Activated CD4-positive, alpha-beta memory T cell treated with anti-CD3 and anti-CD28 coated beads for 36 hours (primary cell): Measurements from ENCODE around the gene PCYT1A. TPM values are rescaled to one million over a fixed set of nuclear protein-coding genes. Genes with fewer than 3 reads are reported as not detected.

ENCODE experiments used
- CTCF ChIA-PET: fragments of 350-600 bp; sonication (Branson Sonifier 250); formaldehyde crosslinking; loops from one replicate; lab custom pipeline; 2021; ENCODE audit warnings: antibody characterized with exemption, inconsistent platforms; lab: Charles Lee
- POLR2A ChIA-PET: fragments of 350-600 bp; sonication (Branson Sonifier 250); formaldehyde crosslinking; loops from one replicate; lab custom pipeline; 2021; ENCODE audit warnings: antibody characterized with exemption; lab: Charles Lee
- DNase-seq: peaks from one replicate; pipeline ENCODE4 v3.0.0-alpha.2; 2020
- H3K27ac Mint-ChIP-seq: one replicate; pipeline ENCODE4 v1.8.0; 2021; ENCODE audit warnings: mixed read lengths
- H3K27me3 Mint-ChIP-seq: one replicate; pipeline ENCODE4 v1.8.0; 2021; ENCODE audit warnings: mixed read lengths
- H3K36me3 Mint-ChIP-seq: one replicate; pipeline ENCODE4 v1.8.0; 2021; ENCODE audit warnings: mixed read lengths
- H3K4me1 Mint-ChIP-seq: one replicate; pipeline ENCODE4 v1.8.0; 2021; ENCODE audit warnings: low read depth, mixed read lengths
- H3K4me3 Mint-ChIP-seq: one replicate; pipeline ENCODE4 v1.8.0; 2021; ENCODE audit warnings: mild to moderate bottlenecking, mixed read lengths
- H3K9me3 Mint-ChIP-seq: one replicate; pipeline ENCODE4 v1.8.0; 2021; ENCODE audit warnings: mixed read lengths
- intact Hi-C: fragments of 100-400 bp; cut with micrococcal nuclease; formaldehyde crosslinking; loops from one replicate; pipeline ENCODE4 v1.15.1; 2023
- total RNA-seq, 2 experiments: library from RNA; stranded (reverse); gene quantifications; one replicate each; pipeline ENCODE4 v1.2.3, GENCODE V29; 2021

PCYT1A gene
- total RNA-seq, 2 experiments from 2014 or later, result 46.8 to 48.6 TPM

- Mint-ChIP-seq H3K27me3 (no peaks in the 10 kb centered on the region), H3K4me1 (peaks cover 11% of the 10 kb centered on the region), H3K27ac (no peak overlapping the region), H3K9me3 (no peaks in the 10 kb centered on the region), H3K36me3 (peaks cover 3% of the 10 kb centered on the region), H3K4me3 (no peak overlapping the region)
- ChIA-PET POLR2A (no interaction called here), CTCF (no interaction called here)
- intact Hi-C loops, result no loop called here
- DNase-seq, result no peak
These were observed 54.7 kb downstream of the PCYT1A start for GRCh38 chr3:196232882-196233251.

- Mint-ChIP-seq H3K4me1 (peaks cover 11% of the 10 kb centered on the region), H3K4me3 (no peak overlapping the region), H3K36me3 (peaks cover 3% of the 10 kb centered on the region), H3K9me3 (no peaks in the 10 kb centered on the region), H3K27ac (no peak overlapping the region), H3K27me3 (no peaks in the 10 kb centered on the region)
- ChIA-PET POLR2A (no interaction called here), CTCF (no interaction called here)
- no peak for DNase-seq
- intact Hi-C loops, result no loop called here
These were observed 55.2 kb downstream of the PCYT1A start for GRCh38 chr3:196232154-196232881.

GRCh38 chr3:196227629-196228493 is 59.7 kb downstream of the PCYT1A start:
- Mint-ChIP-seq H3K9me3 (no peaks in the 10 kb centered on the region), H3K4me3 (no peak overlapping the region), H3K27ac (no peak overlapping the region), H3K27me3 (peaks cover 2% of the 10 kb centered on the region), H3K36me3 (no peaks in the 10 kb centered on the region), H3K4me1 (peaks cover 6% of the 10 kb centered on the region)
- intact Hi-C loops, result no loop called here
- DNase-seq, result no peak
- POLR2A ChIA-PET, result no interaction called here
- CTCF ChIA-PET, result no interaction called here

- POLR2A ChIA-PET, result no interaction called here
- Mint-ChIP-seq H3K4me3 (no peak overlapping the region), H3K27ac (no peak overlapping the region), H3K27me3 (peaks cover 2% of the 10 kb centered on the region), H3K9me3 (no peaks in the 10 kb centered on the region), H3K36me3 (no peaks in the 10 kb centered on the region), H3K4me1 (no peaks in the 10 kb centered on the region)
- intact Hi-C loops, result no loop called here
- DNase-seq, result no peak
- CTCF ChIA-PET, result no interaction called here
These were observed 60.4 kb downstream of the PCYT1A start for GRCh38 chr3:196227121-196227561.

GRCh38 chr3:196225763-196226364 is 61.7 kb downstream of the PCYT1A start:
- H3K4me3 Mint-ChIP-seq, result no peak overlapping the region
- no peaks in the 10 kb centered on the region for H3K4me1 Mint-ChIP-seq
- intact Hi-C loops, result no loop called here
- CTCF ChIA-PET, result no interaction called here
- DNase-seq, result no peak
- POLR2A ChIA-PET, result no interaction called here
- H3K27me3 Mint-ChIP-seq, result peaks cover 2% of the 10 kb centered on the region
- no peak overlapping the region for H3K27ac Mint-ChIP-seq
- H3K36me3 Mint-ChIP-seq, result no peaks in the 10 kb centered on the region
- no peaks in the 10 kb centered on the region for H3K9me3 Mint-ChIP-seq

- Mint-ChIP-seq H3K9me3 (no peaks in the 10 kb centered on the region), H3K4me3 (no peak overlapping the region), H3K36me3 (no peaks in the 10 kb centered on the region), H3K4me1 (no peaks in the 10 kb centered on the region), H3K27ac (no peak overlapping the region), H3K27me3 (peaks cover 2% of the 10 kb centered on the region)
- no peak for DNase-seq
- CTCF ChIA-PET, result no interaction called here
- intact Hi-C loops, result no loop called here
- POLR2A ChIA-PET, result no interaction called here
These were observed 62.4 kb downstream of the PCYT1A start for GRCh38 chr3:196225086-196225485.

GRCh38 chr3:196222876-196223595 is 64.5 kb downstream of the PCYT1A start:
- intact Hi-C loops, result no loop called here
- CTCF ChIA-PET, result no interaction called here
- no peak for DNase-seq
- peaks cover 2% of the 10 kb centered on the region for H3K27me3 Mint-ChIP-seq
- no peak overlapping the region for H3K27ac Mint-ChIP-seq
- H3K9me3 Mint-ChIP-seq, result no peaks in the 10 kb centered on the region
- peaks cover 12% of the 10 kb centered on the region for H3K4me1 Mint-ChIP-seq
- POLR2A ChIA-PET, result no interaction called here
- H3K36me3 Mint-ChIP-seq, result no peaks in the 10 kb centered on the region
- no peak overlapping the region for H3K4me3 Mint-ChIP-seq

- Mint-ChIP-seq H3K36me3 (no peaks in the 10 kb centered on the region), H3K9me3 (no peaks in the 10 kb centered on the region), H3K27me3 (no peaks in the 10 kb centered on the region), H3K27ac (no peak overlapping the region), H3K4me1 (peaks cover 14% of the 10 kb centered on the region), H3K4me3 (no peak overlapping the region)
- DNase-seq, result no peak
- CTCF ChIA-PET, result interaction anchor here (1.1 to 2.2 kb wide), 2 partner anchors 147 to 148 kb away, joined by 4 read pairs; no protein-coding TSS in a partner anchor
- intact Hi-C loops, result no loop called here
- POLR2A ChIA-PET, result no interaction called here
These were observed 66.5 kb downstream of the PCYT1A start for GRCh38 chr3:196220991-196221390.

GRCh38 chr3:196220587-196220986 is 66.9 kb downstream of the PCYT1A start:
- CTCF ChIA-PET, result interaction anchor here (0.8 to 2.2 kb wide), 3 partner anchors 97 to 148 kb away, joined by 3 to 4 read pairs (median 4); partner anchors contain the start of gene DYNLT2B
- Mint-ChIP-seq H3K36me3 (no peaks in the 10 kb centered on the region), H3K9me3 (no peaks in the 10 kb centered on the region), H3K27me3 (no peaks in the 10 kb centered on the region), H3K4me3 (no peak overlapping the region), H3K4me1 (peaks cover 14% of the 10 kb centered on the region), H3K27ac (no peak overlapping the region)
- no peak for DNase-seq
- intact Hi-C loops, result no loop called here
- POLR2A ChIA-PET, result no interaction called here

- no peaks in the 10 kb centered on the region for H3K36me3 Mint-ChIP-seq
- no peak overlapping the region for H3K27ac Mint-ChIP-seq
- no peaks in the 10 kb centered on the region for H3K9me3 Mint-ChIP-seq
- ChIA-PET POLR2A (no interaction called here), CTCF (interaction anchor here (0.8 kb wide), 1 partner anchor 98 kb away, joined by 3 read pairs; the partner anchor contains the start of gene DYNLT2B)
- peaks cover 14% of the 10 kb centered on the region for H3K4me1 Mint-ChIP-seq
- intact Hi-C loops, result loop anchor here (1.0 kb wide), 1 partner anchor 12 kb away; no protein-coding TSS in a partner anchor
- no peak for DNase-seq
- H3K27me3 Mint-ChIP-seq, result no peaks in the 10 kb centered on the region
- no peak overlapping the region for H3K4me3 Mint-ChIP-seq
These were observed 67.6 kb downstream of the PCYT1A start for GRCh38 chr3:196219970-196220311.

- peaks cover 14% of the 10 kb centered on the region for H3K4me1 Mint-ChIP-seq
- CTCF ChIA-PET, result interaction anchor here (0.8 to 1.4 kb wide), 2 partner anchors 98 to 146 kb away, joined by 3 read pairs; partner anchors contain the start of gene DYNLT2B
- POLR2A ChIA-PET, result interaction anchor here (0.6 to 1.1 kb wide), 2 partner anchors 32 to 152 kb away, joined by 3 to 4 read pairs; no protein-coding TSS in a partner anchor
- H3K36me3 Mint-ChIP-seq, result no peaks in the 10 kb centered on the region
- peak; percentile 83 for DNase-seq
- intact Hi-C loops, result loop anchor here (1.0 kb wide), 1 partner anchor 11 kb away; no protein-coding TSS in a partner anchor
- peak overlapping the region; percentile 64 for H3K4me3 Mint-ChIP-seq
- peak overlapping the region; percentile 80 for H3K27ac Mint-ChIP-seq
- no peaks in the 10 kb centered on the region for H3K27me3 Mint-ChIP-seq
- no peaks in the 10 kb centered on the region for H3K9me3 Mint-ChIP-seq
These were observed 68.1 kb downstream of the PCYT1A start for GRCh38 chr3:196219194-196219969.
